Testis (tissue), 3 donors: ENCODE results near the gene PRTFDC1. TPM values are rescaled to one million over a fixed set of nuclear protein-coding genes. Genes with fewer than 3 reads are reported as not detected.

Experiments
- polyA plus RNA-seq: library from polyadenylated mRNA; stranded (reverse); fragments of 350-450 nt; fragmentation: Illumina TruSeq; extraction: RNeasy Lipid Tissue Mini Kit (QIAGEN cat#74804); gene quantifications from one replicate; pipeline ENCODE4 v1.2.3, GENCODE V29; 2014; ENCODE audit warnings: low read depth, low replicate concordance; ENCODE audit not compliant: insufficient read depth
- small RNA-seq, 2 donors: library from RNA; depleted of rRNA; stranded (forward); fragments of <200 nt; gene quantifications; one replicate each; pipeline ENCODE3, GENCODE V24; 2016
- total RNA-seq, 2 donors: library from RNA; depleted of rRNA; stranded (reverse); fragments of >200 nt; gene quantifications; one replicate each; pipeline ENCODE4 v1.2.3, GENCODE V29; 2016

PRTFDC1 gene
- total and polyA plus RNA-seq, 3 donors from 2014 or later, result 1.2 to 3.5 (median 2.7) TPM

Small RNAs within 50 kb of the gene (small RNA-seq; reads per million reads assigned to genes)
- gene AL512598.1 (0 reads per million in 2 donors), gene RN7SKP241 (0 to 0.09 reads per million in 2 donors)

Other genes with a start within 250 kb of the PRTFDC1 start
- 10 to 100 TPM; 66.9 to 69.2 TPM for gene ARHGAP21, start 228.7 kb downstream of the PRTFDC1 start, total RNA-seq
- 44.3 TPM for gene ARHGAP21, start 228.7 kb downstream of the PRTFDC1 start, polyA plus RNA-seq
- 1 to 10 TPM; 2.2 to 2.5 TPM for gene ENKUR, start 63.6 kb upstream of the PRTFDC1 start, total RNA-seq
- gene ENKUR, start 63.6 kb upstream of the PRTFDC1 start, polyA plus RNA-seq, result 6.2 TPM
- gene THNSL1, start 64.0 kb upstream of the PRTFDC1 start, total RNA-seq, result 1 to 10 TPM; 6.7 to 9.6 TPM
- gene THNSL1, start 64.0 kb upstream of the PRTFDC1 start, polyA plus RNA-seq, result 9.6 TPM
- gene GPR158, start 222.4 kb upstream of the PRTFDC1 start, total RNA-seq, result 1 to 10 TPM; 2.0 to 2.5 TPM
- 1.9 TPM for gene GPR158, start 222.4 kb upstream of the PRTFDC1 start, polyA plus RNA-seq